Measurements from ENCODE around the gene NUP43. TPM values are rescaled to one million over a fixed set of nuclear protein-coding genes. Genes with fewer than 3 reads are reported as not detected.

NUP43 gene
- total RNA-seq, 1 donor from 2014 or later: 54.4 TPM

DNA sequence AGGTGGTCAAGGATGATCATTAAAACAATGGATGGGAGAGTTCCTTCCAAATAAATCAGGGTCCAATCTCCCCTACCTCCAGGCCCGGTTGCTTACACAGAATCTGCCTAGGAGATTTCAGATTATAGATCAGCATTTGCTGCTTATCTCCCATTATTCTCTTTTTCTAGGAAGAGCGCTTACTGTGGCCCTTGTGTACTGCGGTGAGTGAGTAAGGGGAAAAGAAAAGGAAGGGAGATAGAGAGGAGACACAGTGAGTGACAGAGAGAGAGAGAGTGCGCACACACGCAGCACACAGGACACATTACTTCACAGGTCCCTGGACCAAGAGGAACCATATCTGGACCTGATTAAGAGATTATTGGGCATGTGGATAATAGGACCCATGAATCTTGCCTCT, 34.6 kb downstream of the NUP43 start:
- DNase-seq (ENCODE audit: low spot score): no peak
- no peak overlapping the region for H3K27ac Mint-ChIP-seq (ENCODE audit: unreplicated experiment)
- H3K36me3 Mint-ChIP-seq (ENCODE audit: low read depth, unreplicated experiment): peaks cover 4% of the 10 kb centered on the region
- no peaks in the 10 kb centered on the region for H3K9me3 Mint-ChIP-seq (ENCODE audit: unreplicated experiment)
- no peak overlapping the region for H3K4me3 Mint-ChIP-seq (ENCODE audit: unreplicated experiment)
- TF ChIP-seq CTCF (IDR thresholded peaks at IDR 0.05; ENCODE audit: unreplicated experiment): no peak
- peaks cover 24% of the 10 kb centered on the region for H3K4me1 Mint-ChIP-seq (ENCODE audit: unreplicated experiment)
- H3K27me3 Mint-ChIP-seq (ENCODE audit: unreplicated experiment): no peaks in the 10 kb centered on the region

DNA sequence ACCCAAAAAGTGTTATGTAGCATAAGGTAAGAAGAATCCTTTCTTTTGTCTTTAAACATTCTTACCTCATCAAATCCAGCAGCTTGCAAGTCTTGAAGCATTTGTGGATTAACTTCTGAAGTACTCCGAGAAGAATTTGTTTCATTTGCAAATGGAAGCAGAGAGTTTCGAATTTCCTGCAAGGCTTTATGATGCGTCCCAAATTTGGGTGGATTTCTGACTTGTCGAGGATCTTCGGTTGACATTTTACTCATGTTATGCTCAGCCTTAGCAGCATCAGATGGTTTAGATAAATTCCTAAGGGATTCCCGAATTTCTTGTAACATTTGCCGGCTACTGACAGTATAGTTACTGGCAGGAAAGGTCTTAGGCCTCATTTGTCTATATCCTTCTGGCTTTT, 44.6 kb downstream of the NUP43 start:
- H3K36me3 Mint-ChIP-seq (ENCODE audit: low read depth, unreplicated experiment): no peaks in the 10 kb centered on the region
- H3K4me1 Mint-ChIP-seq (ENCODE audit: unreplicated experiment): no peaks in the 10 kb centered on the region
- H3K27ac Mint-ChIP-seq (ENCODE audit: unreplicated experiment): no peak overlapping the region
- DNase-seq (ENCODE audit: low spot score): no peak
- H3K4me3 Mint-ChIP-seq (ENCODE audit: unreplicated experiment): no peak overlapping the region
- no peak for TF ChIP-seq CTCF (IDR thresholded peaks at IDR 0.05; ENCODE audit: unreplicated experiment)
- no peaks in the 10 kb centered on the region for H3K27me3 Mint-ChIP-seq (ENCODE audit: unreplicated experiment)
- H3K9me3 Mint-ChIP-seq (ENCODE audit: unreplicated experiment): no peaks in the 10 kb centered on the region

GRCh38 chr6:149699150-149699549, 47.2 kb downstream of the NUP43 start:
- no peak for DNase-seq (ENCODE audit: low spot score)
- Mint-ChIP-seq H3K27ac (ENCODE audit: unreplicated experiment) (no peak overlapping the region), H3K36me3 (ENCODE audit: low read depth, unreplicated experiment) (no peaks in the 10 kb centered on the region), H3K4me1 (ENCODE audit: unreplicated experiment) (no peaks in the 10 kb centered on the region), H3K9me3 (ENCODE audit: unreplicated experiment) (no peaks in the 10 kb centered on the region), H3K27me3 (ENCODE audit: unreplicated experiment) (no peaks in the 10 kb centered on the region), H3K4me3 (ENCODE audit: unreplicated experiment) (no peak overlapping the region)
- no peak for TF ChIP-seq CTCF (IDR thresholded peaks at IDR 0.05; ENCODE audit: unreplicated experiment)

DNA sequence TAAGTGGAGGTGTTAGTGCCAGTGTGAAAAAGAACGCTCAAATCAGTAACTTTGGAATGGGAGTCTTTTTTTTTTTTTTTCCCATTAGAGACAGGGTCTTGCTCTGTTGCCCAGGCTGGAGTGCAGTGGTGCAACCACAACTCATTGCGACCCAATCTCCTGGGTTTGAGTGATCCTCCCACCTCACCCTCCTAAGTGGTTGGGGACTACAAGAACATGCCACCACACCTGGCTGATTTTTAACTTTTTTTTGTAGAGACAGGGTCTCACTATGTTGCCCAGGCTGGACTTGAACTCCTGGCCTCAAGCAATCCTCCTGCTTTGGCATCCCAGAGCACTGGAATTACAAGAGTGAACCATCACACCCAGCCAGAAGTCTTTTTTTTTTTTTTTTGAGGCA, 48.2 kb downstream of the NUP43 start:
- no peak overlapping the region for H3K4me3 Mint-ChIP-seq (ENCODE audit: unreplicated experiment)
- H3K9me3 Mint-ChIP-seq (ENCODE audit: unreplicated experiment): no peaks in the 10 kb centered on the region
- H3K4me1 Mint-ChIP-seq (ENCODE audit: unreplicated experiment): no peaks in the 10 kb centered on the region
- H3K27me3 Mint-ChIP-seq (ENCODE audit: unreplicated experiment): peaks cover 2% of the 10 kb centered on the region
- no peak overlapping the region for H3K27ac Mint-ChIP-seq (ENCODE audit: unreplicated experiment)
- no peak for TF ChIP-seq CTCF (IDR thresholded peaks at IDR 0.05; ENCODE audit: unreplicated experiment)
- H3K36me3 Mint-ChIP-seq (ENCODE audit: low read depth, unreplicated experiment): no peaks in the 10 kb centered on the region
- no peak for DNase-seq (ENCODE audit: low spot score)

DNA sequence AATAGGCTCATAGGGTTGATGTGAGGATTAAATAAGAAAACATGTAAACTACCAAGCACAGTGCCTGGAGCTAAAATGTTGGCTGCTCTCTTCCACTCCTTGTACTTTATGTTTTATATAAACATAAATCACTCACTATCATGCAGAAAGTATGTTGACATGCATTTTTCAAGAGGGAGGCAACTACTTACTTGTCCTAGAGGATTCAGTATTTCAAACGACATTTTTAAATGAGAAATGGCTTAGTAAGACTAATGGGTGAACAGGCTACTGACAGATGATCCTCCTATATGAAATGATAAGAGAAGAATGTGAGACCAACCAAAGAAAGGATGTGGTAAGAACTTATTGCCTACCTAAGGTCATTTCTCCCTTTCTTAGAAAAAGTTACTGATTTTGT, 49.4 kb downstream of the NUP43 start:
- peaks cover 2% of the 10 kb centered on the region for H3K27me3 Mint-ChIP-seq (ENCODE audit: unreplicated experiment)
- no peak overlapping the region for H3K4me3 Mint-ChIP-seq (ENCODE audit: unreplicated experiment)
- H3K36me3 Mint-ChIP-seq (ENCODE audit: low read depth, unreplicated experiment): peaks cover 3% of the 10 kb centered on the region
- no peak overlapping the region for H3K27ac Mint-ChIP-seq (ENCODE audit: unreplicated experiment)
- H3K4me1 Mint-ChIP-seq (ENCODE audit: unreplicated experiment): no peaks in the 10 kb centered on the region
- H3K9me3 Mint-ChIP-seq (ENCODE audit: unreplicated experiment): no peaks in the 10 kb centered on the region
- DNase-seq (ENCODE audit: low spot score): no peak
- no peak for TF ChIP-seq CTCF (IDR thresholded peaks at IDR 0.05; ENCODE audit: unreplicated experiment)

All from endothelial cell (in vitro differentiated cells).